HL-60/S4 treated with phorbol 12-myristate 13-acetate at 8.2 ng/mL for 4 days and 3 days (cell line): ENCODE results near the gene RBMY1A1.
"Not testable (repeated sequence)": the region's sequence is repeated elsewhere in the genome, so short reads cannot be mapped to it uniquely, and the experiment has no call there.

Experiments
- in situ Hi-C: fragments of 300-500 bp; cut with MboI; formaldehyde crosslinking; loops from 2 replicates; pipeline ENCODE4 v1.15.0; 2022; ENCODE audit warnings: low sequenced_read_pairs

The RBMY1A1 gene

GRCh38 chrY:21534579-21534978 is at the start of gene RBMY1A1:
Gene RBMY1A1 (plus strand): TSS chrY:21534879. CDS start chrY:21536892, 2,013 bp downstream.
- in situ Hi-C loops, result not testable (repeated sequence)

GRCh38 chrY:21511038-21511437 is 23.6 kb upstream of the RBMY1A1 start, which contains the start of gene RBMY1B:
Gene RBMY1B (plus strand): TSS chrY:21511338. CDS start chrY:21513351, 2,013 bp downstream.
- in situ Hi-C loops, result not testable (repeated sequence)

- in situ Hi-C loops, result not testable (repeated sequence)
These were observed 24.8 kb downstream of the RBMY1A1 start for GRCh38 chrY:21559316-21559984.

- in situ Hi-C loops, result no loop called here
These were observed 50.8 kb downstream of the RBMY1A1 start for GRCh38 chrY:21585449-21585848.

- in situ Hi-C loops, result not testable (repeated sequence)
These were observed 51.8 kb downstream of the RBMY1A1 start for GRCh38 chrY:21586454-21586853.

GRCh38 chrY:21592059-21592458 is 57.4 kb downstream of the RBMY1A1 start:
- in situ Hi-C loops, result no loop called here

GRCh38 chrY:21596287-21596686 is 61.6 kb downstream of the RBMY1A1 start:
- in situ Hi-C loops, result not testable (repeated sequence)
